Jurkat, Clone E6-1 (cell line): ENCODE results near the gene KCNH6. TPM values are rescaled to one million over a fixed set of nuclear protein-coding genes. Genes with fewer than 3 reads are reported as not detected.

Source experiments
- DNase-seq: peaks from one replicate; pipeline ENCODE4 v3.0.0-alpha.2; 2011; ENCODE audit warnings: low read depth, low spot score
- H3K4me3 ChIP-seq: 2 replicates; pipeline ENCODE4 v1.5.1; 2011; ENCODE audit warnings: mild to moderate bottlenecking, low read length, control low read depth, moderate library complexity
- polyA plus RNA-seq: library from polyadenylated mRNA; unstranded; fragments of >200 nt; gene quantifications from one replicate; pipeline ENCODE4 v1.2.1, GENCODE V29; 2012; ENCODE audit warnings: missing spikeins; ENCODE audit not compliant: insufficient read length, insufficient read depth

The KCNH6 gene, protein sequence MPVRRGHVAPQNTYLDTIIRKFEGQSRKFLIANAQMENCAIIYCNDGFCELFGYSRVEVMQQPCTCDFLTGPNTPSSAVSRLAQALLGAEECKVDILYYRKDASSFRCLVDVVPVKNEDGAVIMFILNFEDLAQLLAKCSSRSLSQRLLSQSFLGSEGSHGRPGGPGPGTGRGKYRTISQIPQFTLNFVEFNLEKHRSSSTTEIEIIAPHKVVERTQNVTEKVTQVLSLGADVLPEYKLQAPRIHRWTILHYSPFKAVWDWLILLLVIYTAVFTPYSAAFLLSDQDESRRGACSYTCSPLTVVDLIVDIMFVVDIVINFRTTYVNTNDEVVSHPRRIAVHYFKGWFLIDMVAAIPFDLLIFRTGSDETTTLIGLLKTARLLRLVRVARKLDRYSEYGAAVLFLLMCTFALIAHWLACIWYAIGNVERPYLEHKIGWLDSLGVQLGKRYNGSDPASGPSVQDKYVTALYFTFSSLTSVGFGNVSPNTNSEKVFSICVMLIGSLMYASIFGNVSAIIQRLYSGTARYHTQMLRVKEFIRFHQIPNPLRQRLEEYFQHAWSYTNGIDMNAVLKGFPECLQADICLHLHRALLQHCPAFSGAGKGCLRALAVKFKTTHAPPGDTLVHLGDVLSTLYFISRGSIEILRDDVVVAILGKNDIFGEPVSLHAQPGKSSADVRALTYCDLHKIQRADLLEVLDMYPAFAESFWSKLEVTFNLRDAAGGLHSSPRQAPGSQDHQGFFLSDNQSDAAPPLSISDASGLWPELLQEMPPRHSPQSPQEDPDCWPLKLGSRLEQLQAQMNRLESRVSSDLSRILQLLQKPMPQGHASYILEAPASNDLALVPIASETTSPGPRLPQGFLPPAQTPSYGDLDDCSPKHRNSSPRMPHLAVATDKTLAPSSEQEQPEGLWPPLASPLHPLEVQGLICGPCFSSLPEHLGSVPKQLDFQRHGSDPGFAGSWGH
- polyA plus RNA-seq: not detected

DNA sequence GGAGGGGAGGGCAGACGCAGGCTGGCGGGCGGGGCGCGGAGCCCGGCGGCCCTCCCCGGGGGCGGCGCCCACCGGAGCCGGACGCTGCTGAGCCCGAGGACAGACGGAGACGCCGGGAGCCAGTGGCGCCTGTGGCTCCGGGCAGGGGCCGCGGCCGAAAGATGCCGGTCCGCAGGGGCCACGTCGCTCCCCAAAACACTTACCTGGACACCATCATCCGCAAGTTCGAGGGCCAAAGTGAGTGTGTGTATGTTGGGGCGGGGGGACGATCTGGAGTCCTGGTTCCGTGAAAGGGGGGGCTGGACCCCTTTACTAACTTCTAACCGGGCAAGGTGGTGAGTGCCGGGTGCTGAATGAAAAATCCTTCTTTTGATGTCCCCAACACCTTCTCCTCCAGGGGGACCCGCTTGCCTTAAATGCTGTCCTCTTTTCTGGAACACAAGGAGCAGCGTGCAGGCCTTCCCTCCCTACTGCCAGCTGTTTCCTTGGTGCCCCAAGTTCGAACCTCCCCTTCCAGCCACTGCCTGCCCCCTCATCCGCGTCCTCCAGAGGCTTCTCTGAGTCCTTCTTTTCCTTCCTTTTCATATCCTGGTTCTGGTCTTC, at the start of gene KCNH6:
KCNH6 (plus strand) TSS at position 106 of the 603 bp plus-strand sequence; CDS start at position 162, 56 bp downstream.
- H3K4me3 ChIP-seq: no peak within 1 kb of the TSS
- no peak for DNase-seq

DNA sequence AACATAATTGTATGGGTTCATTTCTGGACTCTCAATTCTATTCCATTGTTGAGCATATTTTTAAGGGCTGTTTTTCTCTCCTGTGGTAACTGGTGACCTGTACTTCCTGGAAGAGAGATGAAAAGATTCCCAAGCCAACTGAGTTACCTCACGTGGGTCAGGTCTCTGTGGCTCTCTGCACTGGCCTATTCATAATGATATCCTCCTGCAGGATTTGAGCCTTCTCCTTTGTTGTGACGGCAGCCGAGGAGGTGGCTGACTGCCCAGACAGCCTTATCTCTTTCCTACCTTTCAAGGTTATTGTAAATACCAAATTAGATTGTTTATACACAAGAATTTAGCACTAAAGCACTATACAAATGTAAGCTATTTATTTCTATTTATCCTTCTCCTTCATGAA, 49.0 kb upstream of the KCNH6 start:
- H3K4me3 ChIP-seq: no peak overlapping the region
- DNase-seq: no peak

DNA sequence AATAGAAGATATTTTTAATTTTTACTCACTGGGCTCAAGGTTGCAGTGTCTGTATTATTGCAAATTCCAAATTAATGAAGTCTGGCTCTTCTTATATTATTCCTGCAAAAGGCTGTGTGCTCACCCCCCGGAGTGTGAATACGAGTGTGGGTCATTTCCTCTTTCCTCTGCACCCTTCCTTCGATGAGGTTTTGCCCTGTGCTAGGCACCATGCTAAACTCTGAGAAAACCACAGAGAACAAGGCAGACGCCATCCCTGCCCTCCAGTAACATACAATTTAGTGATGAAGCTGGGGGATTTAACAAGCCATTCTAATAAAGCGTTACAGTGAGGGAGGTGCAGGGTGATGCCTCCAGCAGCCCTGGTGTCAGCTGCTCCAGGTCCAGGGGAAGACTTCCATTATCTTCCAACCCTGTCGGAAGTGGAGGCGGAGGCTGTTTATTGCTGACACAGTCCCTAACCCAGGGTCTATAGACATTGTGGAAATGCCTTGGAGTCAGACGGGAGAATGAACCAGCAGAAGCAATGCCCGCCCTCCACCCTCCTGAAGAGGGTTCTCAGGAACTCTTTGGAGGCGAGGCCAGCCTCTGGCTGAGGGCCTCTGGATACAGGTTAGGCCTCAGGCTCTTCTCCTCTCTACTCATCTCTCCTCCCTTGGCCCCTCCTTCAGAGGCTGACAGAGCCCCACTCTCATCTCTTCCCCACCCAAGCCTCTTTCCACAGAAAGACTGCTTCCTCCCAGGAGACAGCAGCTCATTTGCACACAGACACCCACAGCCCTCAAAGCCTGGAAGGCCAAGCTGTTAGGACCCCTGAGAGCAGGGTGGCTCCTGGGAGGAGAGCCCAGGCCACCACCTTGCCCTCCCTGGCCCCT, 48.3 kb upstream of the KCNH6 start:
- no peak overlapping the region for H3K4me3 ChIP-seq
- no peak for DNase-seq

DNA sequence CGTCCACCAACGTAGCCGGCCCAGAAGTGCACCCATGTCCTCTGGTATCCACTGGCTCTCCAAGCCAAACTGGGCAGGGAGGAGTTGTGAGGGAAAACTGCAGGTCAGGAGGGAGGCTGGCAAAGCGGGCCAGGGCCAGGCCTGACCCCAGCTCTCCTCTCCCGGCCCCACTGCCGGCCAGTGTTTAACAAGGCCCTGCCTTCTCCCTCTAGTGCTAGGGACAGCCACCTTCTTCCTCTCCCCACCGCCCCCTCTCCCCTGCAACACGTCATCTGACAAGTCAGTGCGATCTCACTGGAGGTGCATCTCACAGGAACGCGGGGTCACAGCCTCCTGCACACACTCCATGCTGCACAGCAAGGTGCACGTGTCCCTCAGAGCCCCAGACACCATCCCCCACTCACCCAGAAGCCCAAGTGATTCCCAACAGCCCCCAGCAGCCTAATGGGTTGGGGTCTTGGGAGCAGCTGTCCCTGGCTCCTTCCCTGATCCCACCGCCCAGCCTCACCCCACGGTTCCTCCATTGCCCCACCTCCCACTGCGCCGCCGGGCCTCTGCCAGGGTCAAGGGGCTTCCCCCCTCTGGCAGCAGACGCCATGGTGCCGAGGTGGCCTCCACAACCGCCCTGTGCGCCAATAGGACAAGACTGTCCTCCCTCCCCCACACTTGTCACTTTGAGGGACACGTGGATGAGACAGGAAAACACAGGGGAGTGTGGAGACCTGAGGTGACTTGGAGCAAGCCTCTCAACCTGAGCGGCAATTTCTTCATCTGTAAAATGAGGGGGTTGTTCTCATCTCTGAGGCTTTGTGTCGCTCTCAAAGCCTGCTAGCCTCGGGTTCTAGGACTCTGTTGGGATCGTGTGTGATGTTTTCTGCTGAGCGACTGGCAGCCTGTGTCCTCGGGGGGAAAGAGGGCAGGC, 47.4 kb upstream of the KCNH6 start:
- peak overlapping the region; percentile 41; the same call in 1 of the 2 replicates for H3K4me3 ChIP-seq
- no peak for DNase-seq

DNA sequence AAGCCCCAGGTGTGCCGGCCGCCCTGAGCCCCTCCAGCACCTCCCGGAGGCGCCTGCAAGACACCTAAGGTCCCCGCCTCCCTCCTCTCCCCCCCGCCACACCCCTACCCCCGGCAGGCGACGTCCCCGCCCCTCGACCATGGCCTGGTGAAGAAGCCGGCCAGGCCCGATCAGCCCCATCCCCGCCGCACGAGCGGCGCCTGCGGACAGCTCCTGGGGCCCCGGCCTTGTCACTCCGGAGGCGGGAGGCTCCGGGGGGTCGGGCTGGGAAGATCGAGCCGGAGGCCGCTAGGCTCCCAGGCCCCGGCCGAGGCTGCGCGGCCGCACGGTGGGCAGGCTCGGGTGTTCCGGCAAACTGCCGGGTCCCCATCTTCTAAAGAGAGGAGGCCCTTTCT, 46.7 kb upstream of the KCNH6 start:
- peak overlapping the region; percentile 41 for H3K4me3 ChIP-seq
- DNase-seq: no peak

DNA sequence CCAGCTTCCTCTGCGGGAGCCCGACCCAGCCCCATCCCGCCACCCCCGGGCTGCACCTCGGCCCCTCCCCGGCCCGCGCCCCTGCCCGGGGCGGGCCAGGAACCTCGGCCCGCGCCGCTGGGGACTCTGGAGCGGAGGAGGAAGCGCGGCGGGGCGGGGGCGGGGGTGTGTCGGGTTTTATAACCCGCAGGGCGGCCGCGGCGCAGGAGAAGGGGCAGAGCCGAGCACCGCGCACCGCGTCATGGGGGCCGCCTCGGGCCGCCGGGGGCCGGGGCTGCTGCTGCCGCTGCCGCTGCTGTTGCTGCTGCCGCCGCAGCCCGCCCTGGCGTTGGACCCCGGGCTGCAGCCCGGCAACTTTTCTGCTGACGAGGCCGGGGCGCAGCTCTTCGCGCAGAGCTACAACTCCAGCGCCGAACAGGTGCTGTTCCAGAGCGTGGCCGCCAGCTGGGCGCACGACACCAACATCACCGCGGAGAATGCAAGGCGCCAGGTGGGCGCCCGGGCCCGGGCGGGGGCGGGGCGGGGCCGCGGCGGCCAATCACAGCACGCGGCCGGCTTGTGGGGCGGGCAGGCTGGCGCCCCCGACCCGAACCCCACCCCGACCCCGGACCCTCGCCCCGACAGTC, 46.2 kb upstream of the KCNH6 start, which contains the start of gene ACE:
ACE (plus strand) TSS at position 208 of the 626 bp plus-strand sequence; CDS start at position 242, 34 bp downstream.
- DNase-seq: peak; percentile 44

DNA sequence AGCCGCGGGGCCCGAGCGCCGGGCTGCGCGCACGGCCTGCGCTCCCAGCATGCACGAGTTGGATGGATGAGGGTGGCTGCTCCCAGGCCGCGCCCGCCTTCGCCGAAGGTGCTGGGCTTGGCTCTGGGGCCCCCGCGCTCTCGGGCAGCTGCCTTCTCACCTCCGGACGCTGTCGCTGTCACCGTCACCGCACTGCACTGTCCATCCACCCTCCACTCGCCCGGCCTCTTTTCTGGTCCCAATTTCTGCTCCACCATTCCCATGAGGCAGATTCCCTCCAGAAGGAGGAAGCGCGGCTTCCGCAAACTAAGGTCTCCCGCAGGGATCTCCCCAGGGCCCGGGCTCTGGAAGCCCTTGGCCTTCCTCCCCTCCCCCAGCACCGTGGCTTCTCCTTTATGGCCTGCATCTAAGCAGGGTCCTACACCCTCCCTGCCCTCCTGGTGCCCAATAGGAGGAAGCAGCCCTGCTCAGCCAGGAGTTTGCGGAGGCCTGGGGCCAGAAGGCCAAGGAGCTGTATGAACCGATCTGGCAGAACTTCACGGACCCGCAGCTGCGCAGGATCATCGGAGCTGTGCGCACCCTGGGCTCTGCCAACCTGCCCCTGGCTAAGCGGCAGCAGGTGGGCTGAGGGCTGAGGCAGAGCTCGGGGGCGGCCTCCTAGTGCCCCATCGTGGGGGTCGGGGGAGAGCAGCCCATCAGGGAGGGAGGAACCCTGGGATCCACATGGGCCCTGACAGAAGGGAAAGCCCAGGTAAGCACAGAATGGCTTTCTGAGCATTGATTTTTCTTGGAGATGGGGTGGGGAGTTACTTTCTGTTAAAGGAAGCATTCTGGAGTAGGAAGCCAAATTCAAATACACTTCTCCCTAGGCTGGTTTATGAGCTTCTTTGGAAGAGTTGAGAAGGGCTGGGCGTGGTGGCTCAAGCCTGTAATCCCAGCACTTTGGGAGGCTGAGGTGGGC, 45.4 kb upstream of the KCNH6 start:
- H3K4me3 ChIP-seq: no peak overlapping the region; the same call in 1 of the 2 replicates
- DNase-seq: no peak

More for the DNA sequence above, 46.2 kb upstream of the KCNH6 start, which contains the start of gene ACE:
- H3K4me3 ChIP-seq: peak within 1 kb of the TSS; percentile 41

DNA sequence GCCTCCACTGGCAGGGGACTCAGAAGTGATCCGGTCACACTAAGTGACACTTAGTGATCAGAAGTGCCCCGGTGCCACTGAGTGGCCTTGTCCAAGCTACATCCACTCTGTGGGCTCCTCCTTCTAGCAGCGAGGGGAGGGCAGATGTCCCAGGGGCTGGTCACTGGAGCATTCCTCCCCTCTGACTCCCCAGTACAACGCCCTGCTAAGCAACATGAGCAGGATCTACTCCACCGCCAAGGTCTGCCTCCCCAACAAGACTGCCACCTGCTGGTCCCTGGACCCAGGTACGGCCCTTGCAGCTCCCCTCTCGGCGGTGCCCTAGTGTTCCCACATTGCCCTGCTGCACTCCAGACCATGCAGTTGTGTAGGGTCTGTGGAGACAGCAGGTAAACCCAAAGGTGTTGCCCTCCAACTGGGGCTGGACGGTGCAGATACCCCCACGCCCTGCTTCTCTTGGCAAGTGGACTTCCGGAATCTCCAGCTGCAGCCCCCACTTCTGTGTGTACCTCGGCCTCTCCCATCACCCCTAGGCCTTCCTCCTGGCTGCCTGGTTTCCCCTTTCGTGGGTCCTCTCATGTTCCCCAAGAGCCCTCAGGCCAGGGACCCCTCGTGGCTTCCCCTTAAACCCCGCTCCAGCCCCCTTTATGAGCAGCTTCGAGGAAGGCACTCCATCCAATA, 44.2 kb upstream of the KCNH6 start:
- no peak overlapping the region for H3K4me3 ChIP-seq
- DNase-seq: peak; percentile 58

DNA sequence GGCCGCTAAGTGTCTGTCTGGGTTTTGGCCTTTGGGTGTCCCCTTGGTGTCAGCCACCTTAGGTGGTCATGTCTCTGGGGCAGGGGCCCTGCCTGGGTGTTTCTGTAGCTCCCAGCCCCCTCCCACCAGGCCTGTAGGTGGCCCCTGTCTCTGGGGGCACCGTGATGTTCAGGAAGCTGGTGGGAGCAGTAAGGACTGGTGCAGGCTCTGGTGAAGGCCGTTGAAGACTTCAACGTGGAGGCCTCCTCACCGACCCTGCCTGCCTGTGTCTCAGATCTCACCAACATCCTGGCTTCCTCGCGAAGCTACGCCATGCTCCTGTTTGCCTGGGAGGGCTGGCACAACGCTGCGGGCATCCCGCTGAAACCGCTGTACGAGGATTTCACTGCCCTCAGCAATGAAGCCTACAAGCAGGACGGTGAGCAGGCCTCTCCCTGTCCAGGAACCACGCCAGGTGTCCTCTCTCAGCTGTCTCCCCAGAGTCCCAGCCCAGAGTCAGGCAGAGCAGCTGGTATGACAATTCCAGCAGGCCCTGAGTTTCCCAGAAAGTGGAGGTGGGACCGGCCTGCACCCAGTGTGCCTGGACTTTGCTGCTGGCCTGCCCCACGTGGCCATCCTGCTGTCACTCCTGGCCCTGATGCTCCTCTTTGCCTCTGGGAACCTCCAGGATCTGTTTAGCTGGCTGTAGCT, 43.5 kb upstream of the KCNH6 start:
- no peak for DNase-seq
- H3K4me3 ChIP-seq: no peak overlapping the region

DNA sequence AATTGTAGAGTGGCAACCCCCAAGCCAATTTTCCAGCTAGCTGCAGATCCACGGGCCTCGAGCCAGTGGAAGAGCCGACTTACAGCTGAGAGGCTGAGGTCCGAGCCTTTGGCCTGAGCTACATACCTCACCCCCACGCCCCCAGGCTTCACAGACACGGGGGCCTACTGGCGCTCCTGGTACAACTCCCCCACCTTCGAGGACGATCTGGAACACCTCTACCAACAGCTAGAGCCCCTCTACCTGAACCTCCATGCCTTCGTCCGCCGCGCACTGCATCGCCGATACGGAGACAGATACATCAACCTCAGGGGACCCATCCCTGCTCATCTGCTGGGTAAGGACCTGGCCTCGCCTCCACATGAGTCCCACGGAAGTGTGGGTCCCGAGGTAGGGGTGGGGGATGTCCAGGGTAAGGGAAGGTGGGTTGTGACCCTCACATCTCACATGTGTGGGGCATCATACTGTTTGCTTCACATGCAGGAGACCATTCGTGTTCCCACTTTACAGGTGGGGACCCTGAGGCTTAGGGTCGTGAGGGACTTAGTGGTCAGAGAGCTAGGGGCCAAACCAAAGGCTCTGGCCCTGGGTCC, 42.9 kb upstream of the KCNH6 start:
- no peak for DNase-seq
- no peak overlapping the region for H3K4me3 ChIP-seq

DNA sequence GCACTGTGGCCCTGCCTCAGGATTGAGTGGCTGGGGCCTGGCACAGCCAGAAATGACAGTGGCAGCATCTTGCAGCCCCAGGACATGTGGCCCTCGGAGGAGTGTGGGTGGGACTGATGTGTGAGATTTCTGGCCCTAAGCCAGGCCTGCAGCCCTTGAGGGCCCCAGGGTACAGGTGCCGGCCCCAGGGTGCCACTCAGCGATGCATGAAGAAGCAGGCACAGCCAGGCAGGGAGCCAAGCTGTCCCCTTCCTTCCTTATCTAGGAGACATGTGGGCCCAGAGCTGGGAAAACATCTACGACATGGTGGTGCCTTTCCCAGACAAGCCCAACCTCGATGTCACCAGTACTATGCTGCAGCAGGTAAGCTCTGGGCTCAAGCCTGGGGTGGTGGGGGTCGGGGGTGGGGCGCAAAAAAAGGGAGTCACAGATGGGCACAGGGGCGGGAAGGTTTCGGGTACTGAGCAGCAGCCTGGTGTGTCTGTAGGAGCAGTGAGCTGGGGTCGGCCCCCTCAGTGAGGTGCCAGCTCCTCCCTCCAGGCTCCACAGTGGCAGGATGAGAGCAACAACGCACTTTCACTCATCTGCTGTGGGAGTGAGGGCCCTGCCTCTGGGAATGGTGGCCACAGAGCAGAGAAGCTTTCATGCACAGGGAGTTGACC, 42.2 kb upstream of the KCNH6 start:
- DNase-seq: no peak
- H3K4me3 ChIP-seq: no peak overlapping the region

DNA sequence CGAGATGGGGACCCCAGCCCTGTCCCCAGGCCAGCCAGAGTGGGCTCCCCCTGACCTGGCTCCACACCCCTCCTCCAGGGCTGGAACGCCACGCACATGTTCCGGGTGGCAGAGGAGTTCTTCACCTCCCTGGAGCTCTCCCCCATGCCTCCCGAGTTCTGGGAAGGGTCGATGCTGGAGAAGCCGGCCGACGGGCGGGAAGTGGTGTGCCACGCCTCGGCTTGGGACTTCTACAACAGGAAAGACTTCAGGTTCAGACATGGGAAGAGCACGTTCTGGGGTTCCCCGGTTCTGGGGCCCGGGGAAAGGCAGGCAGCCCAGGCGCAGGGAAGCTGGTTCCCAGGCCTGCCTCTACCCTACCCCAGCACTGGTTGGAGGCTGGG, 41.7 kb upstream of the KCNH6 start:
- no peak overlapping the region for H3K4me3 ChIP-seq
- DNase-seq: no peak

DNA sequence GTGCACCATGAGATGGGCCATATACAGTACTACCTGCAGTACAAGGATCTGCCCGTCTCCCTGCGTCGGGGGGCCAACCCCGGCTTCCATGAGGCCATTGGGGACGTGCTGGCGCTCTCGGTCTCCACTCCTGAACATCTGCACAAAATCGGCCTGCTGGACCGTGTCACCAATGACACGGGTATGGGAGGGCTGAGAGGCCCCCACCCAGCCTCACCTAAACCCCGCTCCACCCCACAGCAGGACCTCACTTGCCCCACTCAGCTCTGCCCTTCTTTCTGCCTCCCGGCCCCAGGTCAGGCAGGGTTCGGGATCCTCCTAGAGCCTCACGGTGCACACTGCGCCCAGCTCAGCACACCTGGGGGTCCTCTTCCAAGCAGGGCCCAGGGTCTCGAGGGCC, 40.6 kb upstream of the KCNH6 start:
- no peak for DNase-seq
- no peak overlapping the region for H3K4me3 ChIP-seq

DNA sequence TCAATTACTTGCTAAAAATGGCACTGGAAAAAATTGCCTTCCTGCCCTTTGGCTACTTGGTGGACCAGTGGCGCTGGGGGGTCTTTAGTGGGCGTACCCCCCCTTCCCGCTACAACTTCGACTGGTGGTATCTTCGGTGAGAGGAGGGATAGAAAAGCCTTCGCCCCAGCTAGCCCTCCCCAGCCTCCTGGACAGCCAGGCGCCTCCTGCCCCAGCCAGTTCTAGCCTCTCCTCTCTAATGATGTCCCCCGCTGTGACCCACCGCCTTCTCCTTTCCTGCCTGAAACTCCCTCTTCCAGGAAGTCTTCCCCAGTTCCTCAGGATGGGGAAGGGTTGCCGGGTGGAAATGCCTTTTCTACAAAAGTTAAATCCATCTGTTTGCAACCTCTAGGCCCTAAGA, 40.1 kb upstream of the KCNH6 start:
- no peak for DNase-seq
- H3K4me3 ChIP-seq: no peak overlapping the region
